Ecto neural progenitor cell (in vitro differentiated cells): ENCODE measurements around the gene NPIPB8.
"Not testable (repeated sequence)": the region's sequence is repeated elsewhere in the genome, so short reads cannot be mapped to it uniquely, and the experiment has no call there.

Experiments used
- DNase-seq: peaks from one replicate; pipeline ENCODE4 v3.0.0-alpha.2; 2018; ENCODE audit warnings: low spot score

The NPIPB8 gene

GRCh38 chr16:28607116-28607623 is 30.7 kb upstream of the NPIPB8 start:
- no peak for DNase-seq

- DNase-seq, result not testable (repeated sequence)
Observed at GRCh38 chr16:28607681-28608495, 30.0 kb upstream of the NPIPB8 start.

GRCh38 chr16:28608496-28608808 is 29.4 kb upstream of the NPIPB8 start:
- DNase-seq, result peak; percentile 18

DNA sequence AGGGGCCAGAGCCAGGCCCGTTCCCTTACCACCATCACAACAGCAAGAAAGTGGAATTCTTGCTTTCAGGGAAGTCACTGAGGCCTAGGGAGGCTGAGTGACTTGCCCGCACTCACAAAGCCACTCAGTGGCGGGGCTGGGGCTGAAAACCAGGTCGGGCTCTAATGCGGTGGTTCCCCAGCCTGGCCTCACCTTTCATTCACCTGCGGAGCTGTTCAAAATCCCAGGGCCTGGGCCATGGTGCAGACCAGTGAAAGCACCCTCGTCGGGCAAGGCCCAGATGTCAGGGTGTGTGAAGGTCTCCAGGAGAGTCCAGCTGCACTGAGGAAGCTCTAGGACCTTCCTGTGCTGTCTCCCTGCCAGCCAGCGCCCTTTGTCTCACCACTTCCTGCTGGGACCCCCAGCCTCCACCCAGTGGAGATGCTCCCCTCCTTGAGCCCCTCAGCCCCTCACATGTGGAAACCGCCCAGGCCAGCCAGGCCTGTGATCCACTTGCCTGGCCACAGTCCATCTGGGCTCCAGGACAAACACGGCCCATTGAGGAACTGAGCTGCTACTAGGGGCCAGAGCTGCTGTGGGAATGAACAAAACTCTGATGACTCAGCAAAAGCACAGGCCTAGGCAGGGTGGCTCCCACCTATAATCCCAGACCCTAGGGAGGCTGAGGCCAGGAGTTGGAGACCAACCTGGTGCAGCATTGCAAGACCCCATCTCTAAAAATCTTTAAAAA is 28.8 kb upstream of the NPIPB8 start:
- peak; percentile 39 for DNase-seq

- DNase-seq, result peak; percentile 47
Observed at GRCh38 chr16:28609631-28610594, 28.0 kb upstream of the NPIPB8 start, which contains the start of gene SULT1A1. Gene SULT1A1, minus strand, starts transcription at chr16:28610044. Its CDS starts 1,189 bp downstream, at chr16:28608855.

- DNase-seq, result no peak
Observed at GRCh38 chr16:28610595-28611191, 27.2 kb upstream of the NPIPB8 start.

GRCh38 chr16:28612359-28613280 is 25.2 kb upstream of the NPIPB8 start:
- DNase-seq, result not testable (repeated sequence)

DNA sequence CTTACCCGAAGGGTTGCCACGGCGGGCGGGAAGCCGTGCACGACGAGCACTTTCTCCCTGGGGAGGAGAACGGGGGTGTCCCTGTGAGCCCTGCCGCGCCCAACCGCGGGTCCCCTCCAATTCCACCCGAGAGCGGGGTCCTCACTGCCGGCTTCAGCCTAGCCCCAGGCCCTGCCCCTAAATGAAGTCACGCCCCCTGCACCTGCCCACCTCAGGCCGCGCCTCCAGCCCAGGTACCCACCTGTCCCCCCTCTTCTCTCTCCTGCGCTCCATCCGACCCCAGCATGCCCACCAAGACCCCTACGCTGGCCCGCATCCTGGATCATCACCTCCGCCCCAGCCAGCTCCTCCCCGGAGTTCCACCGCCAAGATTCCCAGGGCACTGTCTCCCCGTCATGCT is 24.0 kb upstream of the NPIPB8 start:
- not testable (repeated sequence) for DNase-seq

- DNase-seq, result not testable (repeated sequence)
Observed at GRCh38 chr16:28614561-28614960, 23.3 kb upstream of the NPIPB8 start.

DNA sequence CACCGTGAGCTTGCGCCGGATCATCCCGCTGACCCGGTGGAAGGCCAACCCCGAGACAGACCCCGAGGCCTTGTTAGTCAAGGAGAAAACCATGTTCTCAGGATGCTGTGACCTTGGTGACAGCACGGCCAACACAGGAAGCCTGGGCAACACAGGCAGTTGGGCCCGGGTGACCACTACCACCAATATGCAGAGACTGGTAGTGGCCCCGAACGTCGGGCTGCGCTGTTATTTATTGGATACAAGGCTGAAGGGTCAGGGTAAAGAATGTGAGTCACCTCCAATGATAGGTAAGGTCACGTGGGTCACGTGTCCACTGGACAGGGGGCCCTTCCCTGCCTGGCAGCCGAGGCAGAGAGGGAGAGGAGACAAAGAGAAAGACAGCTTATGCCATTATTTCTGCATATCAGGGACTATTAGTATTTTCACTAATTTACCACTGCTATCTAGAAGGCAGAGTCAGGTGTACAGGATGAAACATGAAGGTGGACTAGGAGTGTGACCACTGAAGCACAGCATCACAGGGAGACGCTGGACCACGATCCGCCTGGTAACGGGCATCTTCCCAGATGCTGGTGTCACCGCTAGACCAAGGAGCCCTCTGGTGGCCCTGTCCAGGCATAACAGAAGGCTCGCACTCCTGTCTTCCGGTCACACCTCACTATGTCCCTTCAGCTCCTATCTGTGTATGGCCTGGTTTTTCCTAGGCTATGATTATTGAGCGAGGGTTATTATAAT is 22.2 kb upstream of the NPIPB8 start:
- DNase-seq, result peak; percentile 53

DNA sequence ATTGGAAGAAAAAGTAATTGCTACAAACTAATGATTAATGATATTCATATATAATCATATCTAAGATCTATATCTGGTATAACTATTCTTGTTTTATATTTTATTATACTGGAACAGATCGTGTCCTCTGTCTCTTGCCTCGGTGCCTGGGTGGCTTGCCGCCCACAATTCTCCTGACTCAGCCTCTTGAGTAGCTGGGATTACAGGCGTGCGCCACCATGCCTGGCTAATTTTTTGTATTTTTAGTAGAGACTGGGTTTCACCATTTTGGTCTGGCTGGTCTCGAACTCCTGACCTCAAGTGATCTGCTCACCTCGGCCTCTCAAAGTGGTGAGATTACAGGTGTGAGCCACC is 21.7 kb upstream of the NPIPB8 start:
- not testable (repeated sequence) for DNase-seq

GRCh38 chr16:28616636-28617035 is 21.2 kb upstream of the NPIPB8 start:
- DNase-seq, result peak; percentile 26

DNA sequence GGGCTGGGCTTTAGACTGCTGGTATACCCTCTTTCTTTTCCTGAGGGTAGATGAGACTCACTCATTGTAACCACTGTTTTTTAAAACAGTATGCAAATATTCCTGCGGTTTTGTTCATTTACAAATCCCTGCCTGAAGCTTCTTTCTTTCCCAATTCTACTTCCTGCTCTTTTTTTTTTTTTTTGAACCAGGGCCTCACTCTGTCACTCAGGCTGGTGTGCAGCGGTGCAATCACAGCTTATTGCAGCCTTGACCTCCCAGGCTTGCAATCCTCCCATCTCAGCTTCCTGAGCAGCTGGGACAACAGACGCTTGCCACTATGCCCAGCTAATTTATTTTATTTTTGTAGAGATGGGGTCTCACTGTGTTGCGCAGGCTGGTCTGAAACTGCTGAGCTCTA is 20.0 kb upstream of the NPIPB8 start:
- DNase-seq, result no peak

DNA sequence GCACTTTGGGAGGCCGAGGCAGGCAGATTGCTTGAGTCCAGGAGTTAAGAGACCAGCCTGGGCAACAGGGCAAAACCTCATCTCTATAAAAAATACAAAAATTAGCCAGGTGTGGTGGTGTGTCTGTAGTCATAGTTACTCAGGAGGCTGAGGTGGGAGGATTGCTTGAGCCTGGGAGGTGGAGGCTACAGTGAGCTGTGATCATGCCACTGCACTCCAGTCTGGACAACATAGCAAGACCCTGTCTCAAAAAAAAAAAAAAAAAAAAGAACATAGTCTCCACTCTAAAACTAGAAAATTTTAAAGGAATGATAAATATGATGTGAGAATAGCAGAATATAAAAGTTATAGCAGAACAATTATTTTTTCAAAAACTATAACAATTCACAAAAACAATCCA is 17.5 kb upstream of the NPIPB8 start:
- not testable (repeated sequence) for DNase-seq

DNA sequence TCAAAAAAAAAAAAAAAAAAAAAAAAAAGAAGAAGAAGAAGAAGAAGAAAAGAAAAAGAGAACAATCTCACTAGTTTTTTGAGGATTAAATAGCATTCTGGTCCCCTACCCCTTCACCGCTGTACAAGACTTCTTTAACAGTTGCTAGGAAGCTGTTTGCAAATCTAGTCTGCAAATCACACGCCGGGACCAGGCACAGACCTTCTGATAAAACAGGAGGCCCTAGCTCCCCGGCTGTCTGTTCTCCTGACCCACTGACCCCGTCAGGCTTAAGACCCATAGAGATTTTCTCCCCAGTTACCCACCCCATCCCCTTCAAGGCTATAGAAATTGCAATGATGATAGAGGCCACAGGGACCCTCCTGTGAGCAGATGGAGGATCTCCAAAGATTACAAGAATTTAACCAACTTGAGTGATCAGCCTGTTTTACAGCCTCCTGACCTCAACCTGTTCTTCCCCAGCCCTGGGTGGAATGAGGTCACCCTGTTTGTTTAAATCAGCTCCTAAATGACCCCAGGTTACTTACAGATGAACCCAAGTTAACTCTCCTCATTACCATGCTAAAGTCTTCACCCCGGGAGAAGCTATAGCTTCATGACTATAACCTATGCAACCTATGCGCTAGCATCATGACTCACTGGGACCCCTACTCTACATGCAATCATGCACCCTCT is 16.2 kb upstream of the NPIPB8 start:
- DNase-seq, result no peak

DNA sequence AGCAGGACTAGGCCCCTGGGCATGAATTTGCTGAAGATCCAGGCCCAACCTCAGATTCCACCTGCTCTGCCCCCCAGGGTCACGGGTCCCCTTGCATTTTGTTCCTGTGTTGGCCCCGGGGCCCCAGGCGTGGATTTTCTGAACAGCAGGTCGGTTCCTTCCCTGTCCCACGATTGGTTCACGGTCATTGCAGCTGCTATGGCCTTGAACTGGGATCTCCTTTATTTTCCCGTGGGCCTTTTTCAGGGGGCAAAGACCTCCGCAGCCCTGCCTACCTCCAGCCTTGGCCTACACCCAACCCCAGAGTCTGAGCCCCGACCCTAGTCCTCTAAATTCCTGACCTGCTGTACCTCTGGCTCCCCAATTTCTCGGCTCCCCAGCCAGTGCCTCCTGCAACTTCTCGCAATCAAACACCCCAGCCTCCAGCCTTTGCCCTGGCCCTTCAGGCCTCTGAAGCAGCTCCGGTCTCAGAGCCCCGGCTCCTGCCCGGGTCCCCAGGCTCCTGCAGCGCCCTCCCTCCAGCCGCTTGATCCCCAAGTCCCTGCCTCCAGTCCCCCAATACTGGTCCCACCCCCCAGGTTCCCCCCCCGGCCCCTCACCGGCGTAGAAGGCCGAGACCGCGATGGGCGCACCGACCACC is 15.2 kb upstream of the NPIPB8 start:
- not testable (repeated sequence) for DNase-seq

DNA sequence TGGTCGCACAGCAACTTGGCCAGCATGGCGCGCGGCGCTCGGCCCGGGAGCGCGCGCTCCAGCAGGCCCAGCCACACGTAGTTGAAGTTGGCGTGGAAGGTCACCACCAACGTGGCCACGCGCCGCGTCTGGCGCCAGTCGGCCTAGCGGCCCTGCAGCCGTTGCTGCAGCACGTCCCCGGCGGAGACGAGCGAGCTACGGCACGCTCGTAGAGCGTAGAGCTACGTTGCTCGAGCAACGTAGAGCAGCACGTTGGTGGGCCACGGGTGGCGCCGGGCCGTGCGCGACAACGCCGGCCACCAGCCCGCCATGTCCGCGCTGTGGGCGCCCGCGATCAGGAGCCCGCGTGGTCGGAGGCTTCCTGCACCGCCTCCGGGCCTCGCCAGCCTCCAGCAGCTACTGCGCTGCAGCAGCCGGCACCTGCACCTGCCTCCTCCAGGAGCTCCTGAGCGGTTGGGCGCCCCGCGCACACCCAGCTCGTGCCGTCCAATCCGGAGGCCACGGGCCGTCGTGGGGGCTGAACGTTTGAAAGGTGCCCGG is 14.6 kb upstream of the NPIPB8 start:
- DNase-seq, result no peak

GRCh38 chr16:28630905-28631304 is 7.0 kb upstream of the NPIPB8 start:
- not testable (repeated sequence) for DNase-seq
